T-helper 2 cell (primary cell): Measurements from ENCODE around the gene SNX11.

ENCODE experiments used
- DNase-seq, 5 experiments: peaks; one replicate each; pipeline versions ENCODE4 v3.0.0 to v3.0.0-alpha.2; 2012 to 2022

Gene SNX11

DNA sequence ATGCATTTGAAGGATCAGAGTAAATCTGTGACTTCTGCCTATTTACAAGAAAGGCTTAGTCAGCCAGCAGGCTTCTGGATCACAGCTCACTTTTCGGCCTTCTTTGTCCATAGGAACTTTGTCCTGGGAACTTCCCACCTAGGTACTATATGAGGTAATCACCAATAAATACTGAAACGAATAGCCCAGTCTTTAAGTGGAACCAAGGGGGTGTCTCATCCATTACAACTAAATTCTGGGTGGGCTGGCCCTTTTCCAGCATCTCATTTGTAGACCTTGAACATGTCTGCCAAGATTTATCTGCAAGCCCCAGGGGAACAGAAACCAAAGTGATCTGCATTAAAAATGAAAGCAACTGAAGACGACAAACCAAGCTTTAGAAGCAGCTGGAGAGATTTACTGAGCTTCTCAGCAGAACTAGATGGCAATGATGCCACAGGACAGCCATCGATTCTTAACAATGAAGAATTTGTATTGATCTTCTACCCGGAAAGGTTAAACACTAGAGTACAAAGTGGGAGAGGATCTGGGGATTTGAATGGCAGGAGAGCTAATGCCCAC lies 55.5 kb downstream of the SNX11 start:
- DNase-seq, result no peak

DNA sequence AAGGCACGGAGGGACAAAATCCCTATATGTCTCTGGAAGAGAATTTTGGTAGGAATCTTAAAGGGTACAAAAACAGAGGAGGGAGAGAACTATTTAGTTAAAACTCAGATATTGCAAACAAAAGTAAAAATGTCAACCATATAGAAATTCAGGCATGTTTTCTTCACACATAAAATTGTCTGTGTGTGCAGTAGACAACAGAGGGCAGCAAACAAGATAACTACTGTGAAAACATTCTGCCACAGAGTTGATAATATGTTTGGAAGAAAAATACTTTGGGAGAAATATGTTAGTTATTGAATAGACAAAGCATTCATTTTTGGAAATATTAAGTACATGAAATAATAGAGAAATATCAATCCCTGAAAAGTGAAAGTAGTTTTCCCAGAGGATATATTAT lies 56.2 kb downstream of the SNX11 start:
- no peak for DNase-seq

DNA sequence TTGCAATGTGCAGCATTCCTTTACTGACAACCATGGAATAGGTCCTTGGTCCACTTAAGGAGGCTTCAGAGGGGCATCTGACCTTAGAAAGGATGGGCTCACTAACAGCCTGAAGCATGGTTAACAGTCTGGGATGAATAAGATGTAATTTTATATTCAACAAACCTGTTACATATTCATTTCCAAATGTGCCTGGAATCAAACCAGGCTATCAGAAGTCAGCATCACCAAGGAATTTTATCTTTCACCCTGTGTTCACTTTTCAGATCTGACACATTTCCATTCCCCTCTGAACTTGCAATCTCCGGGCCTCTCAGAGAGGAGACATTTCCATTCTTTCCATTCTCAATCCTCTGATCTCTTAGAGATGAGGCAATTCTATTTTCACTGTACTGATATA lies 62.4 kb downstream of the SNX11 start:
- no peak for DNase-seq
